IMR-90 (cell line): ENCODE results near the gene CYB5R2. TPM values are rescaled to one million over a fixed set of nuclear protein-coding genes. Genes with fewer than 3 reads are reported as not detected.

Experiments
- ATAC-seq: fragments of 200-7000 bp; cut with Tn5 transposase; 2 replicates; pipeline ENCODE4 v1.9.1; 2020; ENCODE audit warnings: low read depth, mild to moderate bottlenecking, moderate library complexity
- BruUV-seq: library from RNA; stranded (reverse); fragments of 400-500 nt; replicated peaks from 2 replicates; lab custom pipeline; 2021; lab: Mats Ljungman, UMichigan
- CTCF ChIA-PET: fragments of 300-600 bp; formaldehyde crosslinking; extraction: SDS; loops from one replicate; lab custom pipeline; 2021; ENCODE audit warnings: antibody characterized with exemption; lab: Yijun Ruan, JAX
- POLR2A ChIA-PET: fragments of 300-600 bp; sonication (Branson Sonifier 250); formaldehyde crosslinking; loops from one replicate; lab custom pipeline; 2022; ENCODE audit warnings: antibody characterized with exemption; ENCODE audit not compliant: unreplicated experiment; lab: Charles Lee
- DNase-seq: peaks from one replicate; pipeline ENCODE4 v3.0.0; 2013
- H2AFZ ChIP-seq: replicated peaks from 2 replicates; pipeline ENCODE3; 2013; ENCODE audit warnings: low read length, mild to moderate bottlenecking; ENCODE audit not compliant: poor library complexity
- H2AK5ac ChIP-seq: 2 replicates; pipeline ENCODE4 v1.6.1; 2013; ENCODE audit warnings: low read depth, low read length, inconsistent platforms
- H2AK9ac ChIP-seq: replicated peaks from 2 replicates; pipeline ENCODE3; 2013; ENCODE audit warnings: mild to moderate bottlenecking, low read depth, low read length, moderate library complexity; ENCODE audit not compliant: poor library complexity
- H2BK120ac ChIP-seq: 2 replicates; pipeline ENCODE4 v1.6.1; 2013; ENCODE audit warnings: low read depth, low read length, inconsistent platforms
- H2BK15ac ChIP-seq: 3 replicates; pipeline ENCODE4 v1.6.1; 2013; ENCODE audit warnings: low read depth, low read length, inconsistent platforms
- H2BK20ac ChIP-seq: 2 replicates; pipeline ENCODE4 v1.6.1; 2013; ENCODE audit warnings: low read depth, mild to moderate bottlenecking, inconsistent platforms, low read length, moderate library complexity
- H2BK5ac ChIP-seq: 2 replicates; pipeline ENCODE4 v1.6.1; 2013; ENCODE audit warnings: mild to moderate bottlenecking, low read depth, low read length, inconsistent platforms; ENCODE audit not compliant: poor library complexity, severe bottlenecking
- H3K14ac ChIP-seq: replicated peaks from 2 replicates; pipeline ENCODE4 v1.6.1; 2013; ENCODE audit warnings: low read depth, low read length, inconsistent platforms
- H3K18ac ChIP-seq: 2 replicates; pipeline ENCODE4 v1.6.1; 2013; ENCODE audit warnings: low read depth, low read length, control low read depth
- H3K23ac ChIP-seq: 2 replicates; pipeline ENCODE4 v1.6.1; 2013; ENCODE audit warnings: low read depth, low read length, inconsistent platforms
- H3K27ac ChIP-seq: 2 replicates; pipeline ENCODE4 v1.5.1; 2013; ENCODE audit warnings: mild to moderate bottlenecking, control low read depth, low read length; ENCODE audit not compliant: insufficient read depth
- H3K27me3 ChIP-seq: 2 replicates; pipeline ENCODE4 v1.6.1; 2013; ENCODE audit warnings: low read length; ENCODE audit not compliant: control insufficient read depth, insufficient read depth
- H3K36me3 ChIP-seq: 2 replicates; pipeline ENCODE4 v1.6.1; 2013; ENCODE audit warnings: low read length, mixed read lengths; ENCODE audit not compliant: control insufficient read depth, insufficient read depth
- H3K4ac ChIP-seq: 2 replicates; pipeline ENCODE4 v1.6.1; 2013; ENCODE audit warnings: low read depth, low read length, inconsistent platforms
- H3K4me1 ChIP-seq: 2 replicates; pipeline ENCODE4 v1.6.1; 2013; ENCODE audit warnings: low read length, mixed read lengths; ENCODE audit not compliant: control insufficient read depth, insufficient read depth
- H3K4me2 ChIP-seq: 2 replicates; pipeline ENCODE4 v1.6.1; 2013; ENCODE audit warnings: low read depth, mild to moderate bottlenecking, control low read depth, low read length, moderate library complexity
- H3K4me3 ChIP-seq: 2 replicates; pipeline ENCODE4 v1.5.1; 2013; ENCODE audit warnings: low read depth, mild to moderate bottlenecking, control low read depth, low read length, moderate library complexity; ENCODE audit not compliant: insufficient read depth
- H3K56ac ChIP-seq: 2 replicates; pipeline ENCODE4 v1.6.1; 2013; ENCODE audit warnings: low read length, inconsistent platforms; ENCODE audit not compliant: insufficient read depth; ENCODE audit errors: extremely low read depth
- H3K79me1 ChIP-seq, 2 experiments: 2 replicates each; pipeline ENCODE4 v1.6.1; 2013; ENCODE audit warnings: low read length in 2 of 2, inconsistent platforms in 1 of 2, low read depth in 1 of 2
- H3K9ac ChIP-seq: 2 replicates; pipeline ENCODE4 v1.6.1; 2013; ENCODE audit warnings: low read depth, low read length, control low read depth
- H3K9me1 ChIP-seq: 2 replicates; pipeline ENCODE4 v1.6.1; 2013; ENCODE audit warnings: low read length, inconsistent platforms; ENCODE audit not compliant: insufficient read depth
- H3K9me3 ChIP-seq: 2 replicates; pipeline ENCODE4 v1.6.1; 2013; ENCODE audit warnings: low read length; ENCODE audit not compliant: control insufficient read depth, insufficient read depth
- H4K20me1 ChIP-seq: 2 replicates; pipeline ENCODE4 v1.6.1; 2013; ENCODE audit warnings: low read length, inconsistent platforms; ENCODE audit not compliant: insufficient read depth
- H4K5ac ChIP-seq: 2 replicates; pipeline ENCODE4 v1.6.1; 2013; ENCODE audit warnings: mild to moderate bottlenecking, low read depth, low read length, control low read depth
- H4K8ac ChIP-seq, 2 experiments: 2 replicates each; pipeline ENCODE4 v1.6.1; 2013; ENCODE audit warnings: low read depth in 2 of 2, low read length in 2 of 2, control low read depth in 1 of 2, inconsistent platforms in 1 of 2
- H4K91ac ChIP-seq: 2 replicates; pipeline ENCODE4 v1.6.1; 2013; ENCODE audit warnings: low read depth, low read length, inconsistent platforms; ENCODE audit not compliant: insufficient read depth
- MAFK ChIP-seq: IDR thresholded peaks from 2 replicates; pipeline ENCODE4 v1.6.1; 2012; ENCODE audit warnings: low read depth, low read length, improper control_type of control experiment
- RCOR1 ChIP-seq: IDR thresholded peaks from 2 replicates; pipeline ENCODE4 v1.6.1; 2012; ENCODE audit warnings: mild to moderate bottlenecking, low read length, improper control_type of control experiment; ENCODE audit not compliant: insufficient replicate concordance
- WGBS, 2 experiments: methylation state at CpG; one replicate each; pipeline versions ENCODE4 v1.1.5 to v1.1.7; 2013; ENCODE audit warnings: missing lambda C conversion rate in 2 of 2; ENCODE audit not compliant: insufficient read length in 1 of 2; ENCODE audit errors: extremely low coverage in 2 of 2; 5-methylcytosine and 5-hydroxymethylcytosine counted together
- dilution Hi-C: fragments of 300-500 bp; cut with HindIII; formaldehyde crosslinking; loops from one replicate; pipeline ENCODE4 v1.14.3; 2018; ENCODE audit warnings: low sequenced_read_pairs; ENCODE audit not compliant: unreplicated experiment
- in situ Hi-C: fragments of 300-500 bp; cut with MboI; formaldehyde crosslinking; loops from 3 replicates; pipeline ENCODE4 v1.14.3; 2019; ENCODE audit warnings: low sequenced_read_pairs, inconsistent platforms, mixed read lengths
- intact Hi-C: fragments of 100-400 bp; cut with micrococcal nuclease; formaldehyde crosslinking; loops from 2 replicates; pipeline ENCODE4 v1.10.0; 2022
- polyA plus RNA-seq, 3 experiments: library from polyadenylated mRNA; depleted of rRNA; stranded (reverse); fragments of >200 nt; gene quantifications; 2 replicates each; pipeline ENCODE4 v1.2.3, GENCODE V29; 2012; ENCODE audit warnings: low replicate concordance in 1 of 3
- total RNA-seq: library from RNA; depleted of rRNA; stranded (reverse); fragments of >200 nt; gene quantifications from 2 replicates; pipeline ENCODE4 v1.2.3, GENCODE V29; 2012

Gene CYB5R2
- total and polyA plus RNA-seq, 2 of the 4 experiments (the other 2 are of a cell fraction) = 4.5 to 4.7 TPM

- no peak within 1 kb of the TSS for H3K4me3 ChIP-seq
- H2BK5ac ChIP-seq = no peak within 1 kb of the TSS
- H3K18ac ChIP-seq = no peak within 1 kb of the TSS
- H3K27me3 ChIP-seq = no peaks in the 10 kb centered on the region
- POLR2A ChIA-PET = no interaction called here
- in situ Hi-C loops (no loop called here), dilution Hi-C loops (no loop called here), intact Hi-C loops (no loop called here)
- no peaks in the 10 kb centered on the region for H3K4me1 ChIP-seq
- no peak within 1 kb of the TSS for H2AK9ac ChIP-seq
- no peak within 1 kb of the TSS for H2BK120ac ChIP-seq
- WGBS, 2 experiments = no CpG with 5 or more reads among the region's 2 CpGs
- no peak within 1 kb of the TSS for H3K9ac ChIP-seq
- no peak within 1 kb of the TSS for H4K91ac ChIP-seq
- no peak within 1 kb of the TSS for H2AK5ac ChIP-seq
- H3K9me3 ChIP-seq = no peaks in the 10 kb centered on the region
- no peaks in the 10 kb centered on the region for H3K79me1 ChIP-seq
- no peaks in the 10 kb centered on the region for H3K36me3 ChIP-seq
- no peak within 1 kb of the TSS for H3K4me2 ChIP-seq
- no peaks in the 10 kb centered on the region for H4K20me1 ChIP-seq
- TF ChIP-seq MAFK (no peak), RCOR1 (no peak)
- no peak within 1 kb of the TSS for H3K27ac ChIP-seq
- H4K5ac ChIP-seq = no peak within 1 kb of the TSS
- no peak within 1 kb of the TSS for H2AFZ ChIP-seq
- no peak within 1 kb of the TSS for H2BK15ac ChIP-seq
- ATAC-seq (no peak), DNase-seq (no peak)
- no peak within 1 kb of the TSS for H3K56ac ChIP-seq
- no TSS peak for BruUV-seq
- CTCF ChIA-PET = no interaction called here
- H2BK20ac ChIP-seq = no peak within 1 kb of the TSS
- H3K14ac ChIP-seq = no peak within 1 kb of the TSS
- H3K23ac ChIP-seq = no peak within 1 kb of the TSS
- no peak within 1 kb of the TSS for H3K4ac ChIP-seq
- no peak within 1 kb of the TSS for H4K8ac ChIP-seq
- H3K9me1 ChIP-seq = no peaks in the 10 kb centered on the region
Measured at GRCh38 chr11:7706377-7706776, 33.1 kb upstream of the CYB5R2 start, which contains the start of gene OVCH2. Gene OVCH2, minus strand, starts transcription at chr11:7706477. Its CDS starts 83 bp downstream, at chr11:7706394.
